Activated T-helper 1 cell treated with anti-CD3 and anti-CD28 coated beads, Interleukin-12 subunit alpha, Interleukin-12 subunit beta, Interleukin-2, Interleukin-4 antibody, amounts not matched to agents 30 ng/mL and 10 ng/mL and 1 ng/mL, durations not matched to agents 14 hours and 24 hours and 36 hours (primary cell): Measurements from ENCODE around the gene MROH2A. TPM values are rescaled to one million over a fixed set of nuclear protein-coding genes. Genes with fewer than 3 reads are reported as not detected.

Experiments
- DNase-seq: peaks from one replicate; pipeline ENCODE4 v3.0.0; 2021; ENCODE audit warnings: low spot score
- H3K27ac Mint-ChIP-seq: one replicate; pipeline ENCODE4 v1.8.0; 2021; ENCODE audit warnings: mild to moderate bottlenecking, mixed read lengths
- H3K27me3 Mint-ChIP-seq: one replicate; pipeline ENCODE4 v1.8.0; 2022; ENCODE audit warnings: mild to moderate bottlenecking, moderate library complexity, mixed read lengths; ENCODE audit not compliant: insufficient read depth
- H3K36me3 Mint-ChIP-seq: one replicate; pipeline ENCODE4 v1.8.0; 2021; ENCODE audit warnings: low read depth, mixed read lengths
- H3K4me1 Mint-ChIP-seq: one replicate; pipeline ENCODE4 v1.8.0; 2021; ENCODE audit warnings: low read depth, mixed read lengths
- H3K4me3 Mint-ChIP-seq: one replicate; pipeline ENCODE4 v1.8.0; 2021; ENCODE audit warnings: mild to moderate bottlenecking, moderate library complexity, mixed read lengths
- H3K9me3 Mint-ChIP-seq: one replicate; pipeline ENCODE4 v1.8.0; 2021; ENCODE audit warnings: mixed read lengths
- intact Hi-C: fragments of 100-400 bp; cut with micrococcal nuclease; formaldehyde crosslinking; loops from one replicate; pipeline ENCODE4 v1.15.1; 2024
- total RNA-seq: library from RNA; stranded (reverse); gene quantifications from 2 replicates; pipeline ENCODE4 v1.2.3, GENCODE V29; 2022

MROH2A gene
- total RNA-seq, 1 donor from 2014 or later = not detected

DNA sequence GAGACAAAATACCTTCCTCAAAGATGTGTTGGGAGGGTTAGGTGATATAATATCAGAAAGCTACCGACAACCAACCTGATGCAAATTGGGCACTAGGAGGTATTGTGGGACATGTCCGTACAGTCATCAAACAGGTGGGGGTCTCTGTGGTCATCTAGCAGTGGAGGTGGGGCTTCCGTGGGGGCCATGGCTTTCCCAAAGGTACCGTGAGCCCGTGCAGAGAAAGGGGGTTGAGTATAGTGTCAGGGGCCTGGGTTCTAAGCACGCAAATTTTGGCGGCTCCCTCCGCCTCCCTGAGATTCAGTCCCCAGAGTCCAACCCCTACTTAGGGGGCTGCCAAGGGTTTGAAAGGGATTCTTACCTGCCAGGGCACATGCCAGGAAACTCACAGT lies 43.6 kb downstream of the MROH2A start:
- DNase-seq = no peak
- intact Hi-C loops = no loop called here
- Mint-ChIP-seq H3K4me1 (no peaks in the 10 kb centered on the region), H3K36me3 (no peaks in the 10 kb centered on the region), H3K27ac (no peak overlapping the region), H3K4me3 (no peak overlapping the region), H3K27me3 (peaks cover 3% of the 10 kb centered on the region), H3K9me3 (no peaks in the 10 kb centered on the region)

DNA sequence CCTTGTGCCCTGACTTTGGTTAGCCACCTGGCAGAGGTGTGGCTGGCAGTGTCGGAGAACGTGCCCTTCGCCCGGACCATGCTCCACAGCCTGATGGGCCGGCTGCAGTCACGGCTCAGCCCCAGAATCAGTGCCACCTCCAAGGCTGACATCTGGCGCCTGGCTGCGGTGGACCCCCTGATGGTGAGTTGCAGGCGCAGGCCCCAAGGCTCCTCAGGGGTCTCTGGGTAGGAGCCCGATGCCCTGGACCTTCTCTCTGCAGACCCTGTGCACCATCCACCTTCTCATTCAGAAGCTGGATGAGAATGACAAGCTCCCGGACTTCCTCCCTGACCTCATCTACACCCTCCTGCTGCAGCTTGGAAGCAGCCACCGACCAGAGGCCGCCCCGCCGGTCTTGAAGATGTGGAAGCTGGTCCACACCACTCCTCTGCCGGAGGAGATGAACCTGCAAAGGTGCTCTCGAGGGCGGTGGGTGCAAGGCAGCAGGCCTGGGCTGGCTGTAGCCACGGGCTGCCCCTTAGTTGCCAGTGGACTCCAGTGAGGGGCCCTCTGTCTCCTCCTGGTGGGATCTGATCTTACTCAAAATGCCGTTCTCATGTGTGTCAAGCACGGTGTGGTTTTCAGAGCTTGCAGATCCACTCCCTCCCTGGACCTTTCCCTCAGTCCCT lies 44.1 kb downstream of the MROH2A start:
- Mint-ChIP-seq H3K9me3 (no peaks in the 10 kb centered on the region), H3K27me3 (peaks cover 3% of the 10 kb centered on the region), H3K36me3 (no peaks in the 10 kb centered on the region), H3K4me1 (no peaks in the 10 kb centered on the region), H3K4me3 (no peak overlapping the region), H3K27ac (no peak overlapping the region)
- intact Hi-C loops = no loop called here
- no peak for DNase-seq

DNA sequence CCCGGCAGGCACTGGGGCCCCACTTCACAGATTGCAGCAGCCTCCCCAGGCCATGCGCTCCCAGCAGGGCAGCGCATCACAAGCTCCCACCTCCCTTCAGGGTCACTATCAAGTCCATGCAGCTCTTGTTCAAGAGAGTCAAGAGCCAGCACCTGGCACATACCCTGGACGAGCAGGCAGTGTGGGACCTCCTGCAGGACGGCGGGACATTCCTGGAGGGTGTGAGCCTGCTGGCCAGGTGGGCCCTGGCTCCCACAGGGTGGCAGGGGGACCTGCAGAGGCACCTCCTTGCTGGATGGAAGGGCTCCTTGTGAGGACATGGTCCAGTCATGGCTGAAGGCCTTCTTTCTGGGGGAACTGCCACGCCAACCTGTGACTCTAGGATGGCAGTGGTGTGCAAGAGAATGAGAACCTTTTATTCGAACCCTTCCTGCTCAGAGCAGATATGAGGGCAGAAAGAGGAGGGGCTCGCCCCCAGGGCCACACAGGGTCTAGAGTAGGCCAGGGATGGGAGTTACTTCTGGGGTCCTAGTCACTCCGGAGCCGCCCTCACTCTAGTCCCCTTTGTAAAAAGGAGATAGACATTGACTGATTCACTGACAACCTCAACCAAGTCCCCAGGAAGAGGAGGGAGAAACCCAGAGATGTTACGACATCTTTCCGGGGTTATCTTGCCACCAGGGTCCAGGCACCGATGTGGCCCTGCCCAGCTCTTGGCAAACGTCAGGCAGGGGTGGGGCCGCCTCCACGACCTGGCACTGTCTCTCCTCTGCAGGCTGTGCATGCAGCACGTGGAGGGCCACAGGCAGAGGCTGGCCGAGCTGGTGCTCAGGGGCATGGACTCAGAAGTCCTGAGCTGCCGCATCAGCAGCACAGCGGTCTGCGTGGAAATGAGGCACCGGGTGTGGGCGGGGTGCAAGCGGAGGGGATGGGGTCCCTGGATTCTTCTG lies 44.9 kb downstream of the MROH2A start:
- Mint-ChIP-seq H3K4me3 (no peak overlapping the region), H3K4me1 (no peaks in the 10 kb centered on the region), H3K9me3 (no peaks in the 10 kb centered on the region), H3K27me3 (peaks cover 3% of the 10 kb centered on the region), H3K27ac (no peak overlapping the region), H3K36me3 (no peaks in the 10 kb centered on the region)
- no peak for DNase-seq
- intact Hi-C loops = no loop called here

DNA sequence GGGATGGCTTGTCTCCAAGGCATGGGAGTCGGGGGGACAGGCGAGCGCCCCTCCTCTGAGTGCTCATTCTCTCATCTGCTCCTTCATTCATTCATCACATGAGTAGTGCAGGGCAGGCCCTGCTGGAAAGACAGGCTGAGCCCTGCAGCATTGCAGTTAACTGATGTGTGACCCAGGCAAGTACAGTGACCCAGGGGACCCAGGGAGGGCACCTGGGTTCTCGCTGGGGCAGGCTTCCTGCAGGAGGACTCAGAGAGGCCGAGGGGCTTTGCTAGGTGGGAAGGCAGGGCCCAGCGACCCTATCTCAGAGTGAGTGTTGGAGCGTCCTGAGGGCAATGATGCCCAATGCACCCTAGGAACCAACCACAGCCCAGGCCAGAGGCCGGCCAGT lies 45.6 kb downstream of the MROH2A start:
- peaks cover 3% of the 10 kb centered on the region for H3K27me3 Mint-ChIP-seq
- H3K36me3 Mint-ChIP-seq = no peaks in the 10 kb centered on the region
- no peak for DNase-seq
- H3K27ac Mint-ChIP-seq = no peak overlapping the region
- no peaks in the 10 kb centered on the region for H3K9me3 Mint-ChIP-seq
- no peak overlapping the region for H3K4me3 Mint-ChIP-seq
- intact Hi-C loops = no loop called here
- no peaks in the 10 kb centered on the region for H3K4me1 Mint-ChIP-seq

DNA sequence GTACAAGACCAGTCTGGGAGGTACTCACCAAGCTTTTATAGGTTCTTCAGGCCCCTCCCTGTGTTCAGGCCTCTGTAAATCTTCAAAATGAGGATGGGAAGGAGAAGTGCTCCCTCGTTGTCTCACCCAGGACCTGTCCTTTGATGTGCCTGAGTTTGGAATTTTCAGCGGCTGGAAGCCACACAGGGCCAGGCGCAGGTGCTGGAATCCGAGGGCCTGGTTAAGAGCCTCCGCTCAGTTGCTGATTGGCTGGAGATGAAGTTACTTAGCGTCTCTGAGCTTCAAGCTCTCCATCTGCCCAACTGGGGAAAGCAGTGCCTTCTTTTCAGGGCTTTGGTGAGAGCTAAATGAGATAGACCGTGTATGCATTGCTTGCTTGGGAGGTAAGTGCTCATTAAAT lies 46.2 kb downstream of the MROH2A start:
- DNase-seq = no peak
- intact Hi-C loops = no loop called here
- Mint-ChIP-seq H3K27me3 (peaks cover 3% of the 10 kb centered on the region), H3K36me3 (no peaks in the 10 kb centered on the region), H3K27ac (no peak overlapping the region), H3K4me3 (no peak overlapping the region), H3K4me1 (no peaks in the 10 kb centered on the region), H3K9me3 (no peaks in the 10 kb centered on the region)

DNA sequence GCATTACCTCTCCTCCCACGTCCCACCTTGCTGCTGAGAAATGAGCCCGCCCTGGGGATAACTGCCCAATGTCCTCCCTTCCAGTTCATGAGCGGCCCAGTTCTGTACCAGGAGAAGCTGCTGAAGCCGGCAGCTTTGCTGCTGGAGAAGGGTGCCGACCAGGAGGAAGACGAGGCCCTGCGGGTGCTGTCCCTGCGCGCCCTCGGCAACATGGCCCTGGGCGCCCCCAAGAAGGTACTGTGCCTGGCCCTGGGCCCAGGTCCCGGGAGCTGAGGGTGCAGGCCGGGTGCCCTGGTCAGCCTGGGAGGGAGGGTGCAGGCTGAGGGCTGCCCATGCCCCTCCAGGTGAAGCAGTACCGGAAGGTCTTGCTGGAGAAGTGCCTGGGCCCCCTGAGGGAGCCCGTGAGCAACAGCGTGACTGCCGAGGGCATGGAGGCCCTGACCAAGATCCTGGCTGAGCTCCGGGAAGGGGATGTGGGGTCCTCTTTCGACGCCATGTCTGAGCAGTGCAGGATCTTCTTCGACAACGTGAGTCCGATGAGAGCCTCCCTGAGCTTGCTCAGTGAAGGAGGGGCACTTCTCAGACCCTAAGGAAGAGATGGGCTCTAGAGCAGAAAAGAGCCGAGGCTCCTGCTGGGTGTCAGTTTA lies 50.5 kb downstream of the MROH2A start:
- intact Hi-C loops = no loop called here
- DNase-seq = no peak
- no peak overlapping the region for H3K4me3 Mint-ChIP-seq

DNA sequence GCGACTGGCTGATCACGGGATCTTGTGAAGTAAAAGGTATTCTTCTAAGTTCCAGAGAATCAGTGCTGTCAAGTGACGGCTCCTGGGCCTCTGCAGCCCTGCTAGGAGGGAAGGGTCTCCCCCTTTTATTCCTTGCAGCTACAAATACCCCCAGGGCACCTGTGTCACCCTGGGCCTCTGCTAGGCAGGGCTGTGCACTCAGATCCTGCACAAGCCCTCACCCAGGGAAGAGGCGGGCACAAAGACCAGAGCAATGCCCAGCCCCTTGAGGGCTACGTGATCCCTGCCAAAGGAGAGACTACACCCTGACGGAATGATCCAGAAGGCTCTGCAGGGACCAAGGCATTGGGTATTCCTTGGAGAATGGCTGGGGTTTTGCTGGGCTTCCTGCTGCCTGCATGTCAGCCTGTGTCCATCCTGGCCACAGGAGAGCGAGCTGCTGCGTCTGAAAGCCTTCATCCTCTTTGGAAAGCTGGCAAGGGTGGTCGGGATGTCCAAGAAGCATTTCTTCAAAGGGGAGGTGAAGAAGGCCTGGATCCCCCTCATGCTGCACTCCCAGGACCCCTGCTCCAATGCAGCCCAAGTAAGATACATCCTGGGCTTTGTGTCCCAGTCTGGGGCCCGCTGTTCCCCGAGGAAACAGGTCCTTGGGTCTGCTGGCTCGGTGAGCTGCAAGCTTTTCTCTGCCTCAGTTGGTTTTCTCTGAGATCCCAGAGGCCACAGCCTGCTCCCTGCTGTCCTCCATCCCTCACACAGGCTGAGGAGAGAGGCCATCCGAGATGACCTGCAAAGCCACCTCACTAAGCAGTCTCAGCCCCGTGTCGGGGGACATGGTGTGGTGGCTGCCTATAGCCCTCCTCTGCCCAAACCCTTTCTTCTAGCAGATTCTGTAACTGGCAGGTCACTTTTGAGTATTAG lies 51.3 kb downstream of the MROH2A start:
- Mint-ChIP-seq H3K4me3 (no peak overlapping the region), H3K4me1 (no peaks in the 10 kb centered on the region), H3K27me3 (peaks cover 3% of the 10 kb centered on the region), H3K36me3 (peaks cover 5% of the 10 kb centered on the region), H3K27ac (no peak overlapping the region), H3K9me3 (no peaks in the 10 kb centered on the region)
- intact Hi-C loops = no loop called here
- no peak for DNase-seq

More for the DNA sequence above, 50.5 kb downstream of the MROH2A start:
- peaks cover 2% of the 10 kb centered on the region for H3K36me3 Mint-ChIP-seq
- H3K4me1 Mint-ChIP-seq = no peaks in the 10 kb centered on the region
- no peak overlapping the region for H3K27ac Mint-ChIP-seq
- no peaks in the 10 kb centered on the region for H3K9me3 Mint-ChIP-seq
- peaks cover 3% of the 10 kb centered on the region for H3K27me3 Mint-ChIP-seq

DNA sequence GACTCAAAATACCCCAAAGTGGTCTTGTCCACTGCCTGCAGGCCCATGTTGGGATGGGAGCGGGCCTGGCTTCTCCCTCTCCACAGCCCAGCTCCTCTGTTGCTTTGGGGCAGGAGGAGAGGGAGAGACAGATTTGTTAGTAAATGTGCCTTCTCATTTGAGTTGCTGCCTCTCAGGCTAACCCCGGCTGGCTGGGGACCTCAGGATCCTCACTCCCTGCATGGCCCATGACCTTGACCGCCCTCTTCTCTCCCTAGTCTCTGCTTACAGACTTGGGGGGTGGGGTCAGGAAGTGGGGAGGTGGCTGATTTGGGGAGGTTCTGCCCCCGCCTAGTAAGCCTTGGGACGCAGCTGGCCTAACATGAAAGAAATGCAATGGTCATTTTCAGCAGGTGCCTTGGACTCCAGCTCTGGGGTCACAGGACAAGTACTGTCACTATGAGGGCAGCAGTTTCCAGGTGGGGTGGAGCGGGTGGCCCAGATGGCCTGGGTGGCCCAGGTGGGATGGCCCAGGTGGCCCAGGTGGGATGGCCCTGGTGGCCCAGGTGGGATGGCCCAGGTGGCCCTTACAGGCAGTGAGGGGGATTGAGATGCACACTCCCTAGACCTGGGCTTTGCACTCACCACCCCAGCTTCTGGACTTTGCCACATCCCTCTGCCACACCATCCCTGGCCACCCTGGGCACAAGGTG lies 52.1 kb downstream of the MROH2A start:
- no peak for DNase-seq
- Mint-ChIP-seq H3K27me3 (no peaks in the 10 kb centered on the region), H3K4me3 (no peak overlapping the region), H3K36me3 (peaks cover 13% of the 10 kb centered on the region), H3K9me3 (no peaks in the 10 kb centered on the region), H3K4me1 (no peaks in the 10 kb centered on the region), H3K27ac (no peak overlapping the region)
- intact Hi-C loops = no loop called here

DNA sequence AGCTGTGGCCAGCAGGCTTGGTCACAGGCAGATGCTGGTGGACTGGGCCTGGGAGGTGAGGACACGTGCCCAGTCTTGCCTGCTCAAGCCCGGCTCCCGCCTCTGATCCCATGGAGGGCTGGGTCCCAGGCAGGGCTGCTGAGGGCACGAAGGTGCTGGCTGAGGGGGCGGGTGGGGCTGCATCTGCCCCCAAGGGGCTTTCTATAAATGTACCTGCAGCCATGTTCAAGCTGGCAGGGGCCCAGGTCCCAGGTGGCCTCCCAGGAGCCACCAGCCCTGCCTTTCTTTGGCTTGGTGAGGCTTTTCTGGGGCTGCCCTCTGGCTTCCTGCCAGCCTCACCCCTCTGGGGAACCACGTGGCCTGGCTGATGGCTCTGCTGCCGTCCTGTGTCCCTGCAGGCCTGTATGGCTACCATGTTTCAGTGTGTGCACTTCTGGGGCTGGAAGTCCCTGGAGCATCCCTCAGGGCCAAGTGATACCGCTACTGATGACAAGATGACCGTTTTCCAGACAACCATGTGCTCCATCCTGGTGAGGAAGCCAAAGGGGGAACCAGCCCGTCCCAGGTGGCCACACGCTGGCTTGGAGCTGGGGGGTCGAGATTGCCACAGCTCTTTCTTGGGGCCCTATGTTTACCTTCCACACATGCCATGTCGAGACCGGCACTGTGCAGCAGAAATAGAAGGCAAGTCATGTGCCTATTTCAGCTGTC lies 53.0 kb downstream of the MROH2A start:
- Mint-ChIP-seq H3K27me3 (no peaks in the 10 kb centered on the region), H3K4me3 (no peak overlapping the region), H3K27ac (no peak overlapping the region), H3K36me3 (peaks cover 16% of the 10 kb centered on the region), H3K9me3 (no peaks in the 10 kb centered on the region), H3K4me1 (no peaks in the 10 kb centered on the region)
- DNase-seq = no peak
- intact Hi-C loops = no loop called here

DNA sequence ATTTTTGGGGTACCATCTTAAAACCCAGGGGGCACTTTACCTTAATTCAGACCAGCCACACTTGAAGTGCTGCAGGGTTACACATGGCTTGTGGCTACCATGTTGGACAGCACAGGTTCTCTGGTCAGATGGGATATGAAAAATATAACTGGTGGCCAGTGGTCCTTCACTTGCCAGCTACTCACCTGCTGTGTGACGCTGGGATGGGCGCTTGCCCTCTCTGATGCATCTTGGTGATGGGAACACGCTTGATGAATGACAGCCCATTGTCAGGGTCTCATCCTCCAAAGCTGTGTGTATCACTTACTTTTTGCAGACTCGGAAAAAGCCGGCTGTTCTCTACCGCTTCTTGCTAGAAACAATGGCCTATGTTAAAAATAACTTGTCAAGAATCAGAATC lies 53.7 kb downstream of the MROH2A start:
- intact Hi-C loops = no loop called here
- DNase-seq = no peak
- H3K27me3 Mint-ChIP-seq = no peaks in the 10 kb centered on the region
- H3K4me1 Mint-ChIP-seq = no peaks in the 10 kb centered on the region
- H3K27ac Mint-ChIP-seq = no peak overlapping the region
- peaks cover 21% of the 10 kb centered on the region for H3K36me3 Mint-ChIP-seq
- no peaks in the 10 kb centered on the region for H3K9me3 Mint-ChIP-seq
- H3K4me3 Mint-ChIP-seq = no peak overlapping the region

DNA sequence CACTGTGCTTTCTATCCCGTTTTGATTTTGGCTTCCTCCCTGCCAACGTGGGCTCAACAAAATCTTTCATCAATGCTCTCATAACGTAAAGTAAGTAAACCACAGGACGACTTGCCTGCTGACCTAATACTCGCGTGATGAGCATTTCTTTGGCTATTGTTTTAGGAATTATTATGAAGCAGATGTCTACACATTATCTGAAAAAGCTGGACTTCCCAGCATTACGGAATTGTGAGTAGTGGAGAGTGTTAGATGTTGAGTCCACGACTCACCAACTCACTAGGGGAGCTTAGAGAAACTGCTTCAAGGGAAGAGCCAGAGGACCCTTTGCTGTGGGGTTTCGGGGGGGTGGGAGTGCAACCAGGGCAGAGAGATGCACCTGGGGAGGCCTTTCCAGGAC lies 54.3 kb downstream of the MROH2A start:
- intact Hi-C loops = no loop called here

More for the DNA sequence above, 54.3 kb downstream of the MROH2A start:
- H3K27me3 Mint-ChIP-seq = no peaks in the 10 kb centered on the region
- DNase-seq = no peak
- H3K9me3 Mint-ChIP-seq = no peaks in the 10 kb centered on the region
- peaks cover 4% of the 10 kb centered on the region for H3K4me1 Mint-ChIP-seq
- peaks cover 25% of the 10 kb centered on the region for H3K36me3 Mint-ChIP-seq
- no peak overlapping the region for H3K4me3 Mint-ChIP-seq
- no peak overlapping the region for H3K27ac Mint-ChIP-seq
